IMR-90 (cell line): ENCODE measurements around the gene GSTK1.

Experiments
- POLR2A ChIP-seq: IDR thresholded peaks from 2 replicates; pipeline ENCODE4 v1.6.1; 2012; ENCODE audit warnings: mild to moderate bottlenecking, low read depth, low read length
- SMC3 ChIP-seq: fragments of 150-350 bp; IDR thresholded peaks from 2 replicates; pipeline ENCODE4 v1.6.1; 2016; ENCODE audit warnings: low read depth, mild to moderate bottlenecking, antibody characterized with exemption, low read length, moderate library complexity
- TF ChIP-seq, protein P1 (sequence below): fragments of 150-350 bp; IDR thresholded peaks from 2 replicates; pipeline ENCODE4 v1.6.1; 2016; ENCODE audit warnings: low read depth, mild to moderate bottlenecking, low read length, moderate library complexity, borderline replicate concordance
- TF ChIP-seq, protein P2 (sequence below): conservative IDR thresholded peaks from 2 replicates; pipeline ENCODE4 v1.5.1; 2012; ENCODE audit warnings: mild to moderate bottlenecking, low read depth, low read length, improper control_type of control experiment
- TF ChIP-seq, protein P3 (sequence below): fragments of 150-350 bp; IDR thresholded peaks from 2 replicates; pipeline ENCODE4 v1.6.1; 2017; ENCODE audit warnings: mild to moderate bottlenecking, antibody characterized with exemption, low read length, low read depth

DNA sequence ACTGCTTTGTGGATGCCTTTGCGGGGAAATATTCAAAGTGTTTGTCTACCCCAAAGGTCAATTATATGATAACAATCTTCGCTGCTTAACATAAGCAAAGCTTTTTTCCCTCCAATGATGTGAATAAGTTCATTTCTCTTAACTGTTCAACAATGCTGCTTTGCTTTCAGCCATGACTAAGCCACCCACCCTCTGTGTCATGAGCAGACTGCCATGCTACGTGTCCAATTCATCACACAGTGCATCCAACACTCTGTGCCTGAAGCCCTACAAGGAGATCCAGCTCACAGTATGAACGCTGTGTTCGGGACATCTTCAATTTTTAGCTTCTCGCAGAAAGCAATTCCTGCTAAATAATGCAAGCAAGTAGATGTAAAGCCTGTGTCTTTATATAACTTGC is 47.1 kb upstream of the GSTK1 start:
- TF ChIP-seq POLR2A (no peak), SMC3 (no peak)
- TF ChIP-seq, protein P1, sequence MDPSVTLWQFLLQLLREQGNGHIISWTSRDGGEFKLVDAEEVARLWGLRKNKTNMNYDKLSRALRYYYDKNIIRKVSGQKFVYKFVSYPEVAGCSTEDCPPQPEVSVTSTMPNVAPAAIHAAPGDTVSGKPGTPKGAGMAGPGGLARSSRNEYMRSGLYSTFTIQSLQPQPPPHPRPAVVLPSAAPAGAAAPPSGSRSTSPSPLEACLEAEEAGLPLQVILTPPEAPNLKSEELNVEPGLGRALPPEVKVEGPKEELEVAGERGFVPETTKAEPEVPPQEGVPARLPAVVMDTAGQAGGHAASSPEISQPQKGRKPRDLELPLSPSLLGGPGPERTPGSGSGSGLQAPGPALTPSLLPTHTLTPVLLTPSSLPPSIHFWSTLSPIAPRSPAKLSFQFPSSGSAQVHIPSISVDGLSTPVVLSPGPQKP, result no peak
- TF ChIP-seq, protein P2, sequence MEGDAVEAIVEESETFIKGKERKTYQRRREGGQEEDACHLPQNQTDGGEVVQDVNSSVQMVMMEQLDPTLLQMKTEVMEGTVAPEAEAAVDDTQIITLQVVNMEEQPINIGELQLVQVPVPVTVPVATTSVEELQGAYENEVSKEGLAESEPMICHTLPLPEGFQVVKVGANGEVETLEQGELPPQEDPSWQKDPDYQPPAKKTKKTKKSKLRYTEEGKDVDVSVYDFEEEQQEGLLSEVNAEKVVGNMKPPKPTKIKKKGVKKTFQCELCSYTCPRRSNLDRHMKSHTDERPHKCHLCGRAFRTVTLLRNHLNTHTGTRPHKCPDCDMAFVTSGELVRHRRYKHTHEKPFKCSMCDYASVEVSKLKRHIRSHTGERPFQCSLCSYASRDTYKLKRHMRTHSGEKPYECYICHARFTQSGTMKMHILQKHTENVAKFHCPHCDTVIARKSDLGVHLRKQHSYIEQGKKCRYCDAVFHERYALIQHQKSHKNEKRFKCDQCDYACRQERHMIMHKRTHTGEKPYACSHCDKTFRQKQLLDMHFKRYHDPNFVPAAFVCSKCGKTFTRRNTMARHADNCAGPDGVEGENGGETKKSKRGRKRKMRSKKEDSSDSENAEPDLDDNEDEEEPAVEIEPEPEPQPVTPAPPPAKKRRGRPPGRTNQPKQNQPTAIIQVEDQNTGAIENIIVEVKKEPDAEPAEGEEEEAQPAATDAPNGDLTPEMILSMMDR, result no peak
- TF ChIP-seq, protein P3, sequence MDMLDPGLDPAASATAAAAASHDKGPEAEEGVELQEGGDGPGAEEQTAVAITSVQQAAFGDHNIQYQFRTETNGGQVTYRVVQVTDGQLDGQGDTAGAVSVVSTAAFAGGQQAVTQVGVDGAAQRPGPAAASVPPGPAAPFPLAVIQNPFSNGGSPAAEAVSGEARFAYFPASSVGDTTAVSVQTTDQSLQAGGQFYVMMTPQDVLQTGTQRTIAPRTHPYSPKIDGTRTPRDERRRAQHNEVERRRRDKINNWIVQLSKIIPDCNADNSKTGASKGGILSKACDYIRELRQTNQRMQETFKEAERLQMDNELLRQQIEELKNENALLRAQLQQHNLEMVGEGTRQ, result no peak
